GM18907 (cell line): ENCODE results near the gene SH3TC1.

Experiments
- ATAC-seq: cut with Tn5 transposase; IDR thresholded peaks from one replicate; pipeline ENCODE4 v1.9.1; 2021; ENCODE audit warnings: mild to moderate bottlenecking, moderate library complexity; ENCODE audit not compliant: unreplicated experiment

The SH3TC1 gene

GRCh38 chr4:8179771-8180170 is 19.3 kb upstream of the SH3TC1 start:
- no peak for ATAC-seq

- no peak for ATAC-seq
These were observed 18.6 kb upstream of the SH3TC1 start for GRCh38 chr4:8180310-8181093.

- no peak for ATAC-seq
These were observed 18.0 kb upstream of the SH3TC1 start for GRCh38 chr4:8181119-8181518.

DNA sequence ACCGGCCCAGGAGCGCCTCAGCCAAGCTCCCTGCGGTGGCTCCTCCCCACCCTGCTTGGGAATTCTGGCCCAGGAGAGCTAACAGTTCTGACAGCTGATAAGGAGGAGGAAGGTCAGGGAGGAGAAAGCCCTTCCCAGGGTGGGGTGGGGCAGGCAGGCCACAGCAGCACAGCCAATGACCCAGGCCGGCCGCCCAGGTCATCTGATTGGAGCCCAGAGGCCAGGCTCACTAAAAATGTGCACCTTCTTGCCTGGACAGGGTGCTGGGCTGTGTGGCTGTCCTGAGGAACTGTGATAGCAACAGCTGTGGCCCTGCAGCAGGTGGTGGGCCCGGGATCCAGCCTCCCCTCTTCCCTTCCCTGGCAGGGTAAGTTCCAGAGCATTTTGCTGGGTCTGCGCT is 17.2 kb upstream of the SH3TC1 start:
- ATAC-seq = no peak

GRCh38 chr4:8182294-8182693 is 16.8 kb upstream of the SH3TC1 start:
- ATAC-seq = no peak

DNA sequence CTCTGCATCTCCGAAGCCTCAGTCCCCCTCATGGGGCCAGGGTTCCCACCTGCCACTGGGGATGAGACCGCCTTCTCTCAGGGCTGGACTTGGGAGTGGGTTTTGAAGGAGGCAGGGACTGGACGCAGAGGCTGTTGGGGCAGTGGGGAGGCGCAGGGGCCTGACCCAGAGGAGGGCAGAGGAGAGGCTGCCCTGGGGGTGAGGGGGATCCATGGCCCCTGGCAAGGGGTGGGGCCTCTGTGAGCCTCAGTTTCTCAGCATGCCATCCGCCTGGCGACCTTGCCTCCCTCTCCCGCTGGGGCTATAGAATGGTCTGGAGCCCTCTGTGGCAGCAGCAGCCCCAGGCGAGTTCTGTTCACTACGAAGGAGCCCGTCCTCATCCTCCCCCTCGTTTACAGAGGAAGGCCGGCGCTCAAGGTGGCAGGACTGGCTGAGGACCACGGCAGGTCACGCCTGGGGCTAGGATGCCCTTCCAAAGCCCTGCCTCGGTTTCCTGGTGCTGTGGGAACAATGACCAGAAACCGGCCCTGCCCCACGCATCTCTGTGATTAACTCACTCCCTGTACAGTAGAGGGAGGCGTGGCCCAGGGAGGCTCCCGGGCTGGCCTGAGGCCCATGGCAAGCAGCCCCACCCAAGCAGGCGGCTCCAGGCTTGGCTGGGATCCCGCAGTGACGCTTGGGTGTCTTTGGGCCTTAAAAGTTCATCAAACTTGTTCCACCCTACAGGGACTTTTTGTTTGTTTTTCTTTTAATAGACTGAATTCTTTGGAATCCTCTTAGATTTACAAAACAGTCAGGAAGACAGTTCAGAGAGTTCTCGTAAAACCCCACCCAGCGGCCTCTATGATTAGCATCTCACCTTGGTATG is 16.0 kb upstream of the SH3TC1 start:
- no peak for ATAC-seq

DNA sequence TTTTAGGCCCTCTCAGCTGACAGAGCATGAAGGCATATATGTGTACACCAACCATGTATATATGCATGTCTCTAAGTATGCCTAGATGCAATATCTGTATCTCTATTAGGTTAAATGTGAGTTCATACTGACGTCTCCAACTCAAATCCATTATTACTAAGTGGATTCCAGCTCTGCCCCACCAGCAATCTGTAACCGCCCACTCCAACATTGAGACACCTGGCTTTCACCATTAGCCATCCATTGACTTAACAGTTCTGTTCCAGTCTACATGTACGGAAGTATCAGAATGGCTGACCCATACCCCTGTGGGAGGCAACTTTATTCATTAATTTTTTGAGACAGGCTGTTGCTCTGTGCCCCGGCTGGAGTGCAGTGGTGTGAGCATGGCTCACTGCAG is 15.0 kb upstream of the SH3TC1 start:
- no peak for ATAC-seq

GRCh38 chr4:8185295-8185694 is 13.8 kb upstream of the SH3TC1 start:
- ATAC-seq = no peak

- ATAC-seq = no peak
These were observed 13.2 kb upstream of the SH3TC1 start for GRCh38 chr4:8185930-8186329.

DNA sequence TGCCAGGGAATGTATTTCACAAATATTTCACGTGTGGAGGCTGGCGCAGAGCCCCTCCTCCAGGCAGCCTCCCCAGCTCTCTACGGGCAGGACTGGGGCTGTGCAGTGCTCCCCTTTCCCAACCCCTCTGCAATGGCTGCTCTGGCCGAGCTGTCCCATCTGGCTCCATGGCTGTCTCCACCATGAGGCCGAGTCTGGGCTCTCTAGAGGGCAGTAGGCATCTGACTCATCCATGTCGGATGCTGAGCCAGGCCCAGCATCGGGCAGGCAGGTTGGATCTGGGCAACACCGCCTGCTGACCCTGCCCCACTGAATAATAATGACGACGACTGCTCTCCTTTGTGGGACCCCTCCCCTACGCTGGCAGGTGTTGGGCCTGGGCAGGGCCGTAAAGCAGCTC is 11.0 kb upstream of the SH3TC1 start:
- no peak for ATAC-seq

DNA sequence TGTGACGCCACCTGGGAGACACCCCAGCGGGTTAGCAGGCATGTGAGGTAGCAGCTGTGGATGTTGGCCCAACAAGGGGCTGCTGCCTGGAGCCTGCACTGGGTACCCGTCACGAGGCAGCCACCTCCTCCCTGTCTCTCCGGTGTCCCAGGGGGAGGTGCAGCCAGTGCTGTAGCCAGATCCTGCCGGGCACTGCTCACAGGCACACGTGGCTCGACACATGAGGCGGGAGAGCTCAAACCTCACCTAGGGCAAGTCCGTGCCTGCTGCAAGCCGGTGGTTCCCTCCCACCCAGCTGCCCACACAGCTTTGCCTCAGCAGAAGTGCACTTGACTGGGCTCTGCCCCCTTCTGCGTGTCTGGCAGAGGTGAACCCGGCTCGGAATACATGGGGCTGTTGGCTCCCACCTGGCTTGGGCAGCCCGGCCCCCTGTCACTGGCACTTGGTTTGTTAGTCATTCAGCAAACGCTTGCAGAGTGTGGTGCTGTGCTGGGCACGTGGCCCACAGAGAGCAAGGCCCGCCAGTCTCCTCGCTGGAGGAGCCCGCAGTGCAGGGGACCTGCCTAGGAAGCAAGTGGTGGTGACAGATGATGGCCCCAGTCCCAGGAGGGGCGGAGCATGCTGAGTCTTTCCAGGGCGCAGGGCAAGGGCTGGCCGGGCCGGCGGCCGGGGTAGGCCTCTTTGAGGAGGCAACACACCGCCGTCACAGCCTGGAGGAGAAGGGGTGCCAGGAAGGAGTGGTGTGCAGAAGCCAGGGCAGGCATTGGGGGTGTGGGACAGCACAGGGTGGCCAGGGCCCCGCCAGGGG is 10.1 kb upstream of the SH3TC1 start:
- no peak for ATAC-seq

DNA sequence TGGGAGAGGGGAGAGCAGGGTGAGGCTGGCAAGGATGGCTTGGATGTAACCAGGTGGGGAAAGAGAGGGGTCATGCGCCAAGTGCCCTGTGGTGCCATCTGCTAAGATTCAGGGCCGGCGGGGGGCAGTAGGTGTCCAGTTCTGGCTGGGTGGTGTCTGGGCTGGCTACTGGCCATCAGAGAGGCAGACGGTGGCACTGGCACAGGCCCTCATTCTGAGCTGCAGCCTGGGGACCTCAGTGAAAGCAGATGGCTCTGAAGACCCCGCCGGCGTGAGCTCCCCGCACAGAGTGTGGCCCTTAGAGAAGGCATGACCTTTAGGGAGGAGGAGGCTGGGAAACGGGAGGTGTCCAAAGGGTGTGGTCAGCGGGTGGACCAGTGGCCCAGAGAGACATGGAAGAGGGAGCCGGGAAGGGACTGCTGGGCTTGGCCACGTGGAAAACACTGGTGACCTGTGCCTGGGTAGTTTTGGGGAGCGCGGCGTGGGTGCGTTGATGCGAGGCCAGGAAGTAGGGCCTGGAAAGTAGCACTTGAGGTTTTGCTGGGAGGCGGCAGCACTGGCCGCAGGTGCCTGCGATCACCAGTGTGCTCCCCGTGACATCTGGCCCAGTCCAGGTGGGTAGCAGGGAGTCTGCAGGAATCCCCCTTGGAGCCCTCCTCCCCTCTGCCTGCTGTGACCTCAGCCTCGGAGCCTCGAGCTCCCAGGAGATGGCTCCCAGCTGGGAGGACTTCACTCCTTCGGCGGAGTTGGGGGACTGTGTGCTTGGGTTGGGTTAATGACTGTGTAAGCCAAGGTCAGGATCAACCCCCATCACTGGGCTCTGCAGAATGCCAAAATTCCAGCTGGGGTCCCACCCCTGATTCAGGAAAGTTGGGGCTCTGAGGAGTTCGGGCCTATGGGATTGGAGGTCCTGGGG is 9.3 kb upstream of the SH3TC1 start:
- ATAC-seq = no peak

GRCh38 chr4:8191136-8191747 is 7.8 kb upstream of the SH3TC1 start:
- peak; percentile 35 for ATAC-seq

DNA sequence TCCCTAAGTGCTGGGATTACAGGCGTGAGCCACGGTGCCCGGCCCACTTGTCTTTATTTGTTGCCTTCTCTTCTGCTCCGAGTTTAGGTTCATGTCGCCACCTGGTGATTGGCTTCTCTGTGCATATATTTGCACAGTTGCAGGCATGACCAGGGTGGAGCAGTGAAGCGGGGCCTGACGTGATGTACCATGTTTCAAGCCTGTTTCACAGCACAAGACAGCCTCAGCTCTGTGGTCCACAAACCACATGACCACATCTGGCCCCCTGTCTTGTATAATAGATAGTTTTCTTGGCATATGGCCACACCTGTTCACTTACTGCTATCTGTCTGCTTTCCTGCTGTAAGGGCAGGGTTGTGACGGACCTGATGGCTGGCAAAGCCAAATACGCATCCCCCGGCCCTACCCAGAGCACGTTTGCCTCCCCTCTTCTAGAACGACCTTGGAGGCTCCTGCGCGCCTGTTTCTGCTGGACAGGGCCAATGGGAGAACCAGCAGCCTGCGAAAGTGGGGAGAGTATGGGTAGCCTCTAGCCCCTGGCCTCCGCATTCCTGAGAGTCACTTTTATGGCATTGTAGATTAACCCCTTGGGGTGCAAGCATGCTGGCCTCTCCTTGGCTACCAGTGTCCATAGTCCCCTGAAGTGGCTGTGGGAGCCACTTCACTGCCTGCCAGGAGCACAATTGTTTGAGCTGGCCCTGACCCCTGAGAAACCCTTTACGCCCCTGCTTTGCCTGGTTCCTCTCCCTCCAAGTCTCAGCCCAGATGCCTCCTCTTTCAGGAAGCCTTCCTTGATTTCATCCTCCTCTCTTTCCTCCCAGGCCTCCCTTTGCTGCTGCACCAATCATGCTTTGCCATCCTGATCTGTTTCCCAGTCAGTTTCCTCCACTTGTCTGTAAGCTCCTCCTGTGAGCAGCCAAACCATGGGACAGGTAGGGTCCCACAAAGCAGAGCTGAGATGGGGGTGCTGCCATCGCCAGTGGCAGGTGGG is 6.0 kb upstream of the SH3TC1 start:
- peak; percentile 87 for ATAC-seq

DNA sequence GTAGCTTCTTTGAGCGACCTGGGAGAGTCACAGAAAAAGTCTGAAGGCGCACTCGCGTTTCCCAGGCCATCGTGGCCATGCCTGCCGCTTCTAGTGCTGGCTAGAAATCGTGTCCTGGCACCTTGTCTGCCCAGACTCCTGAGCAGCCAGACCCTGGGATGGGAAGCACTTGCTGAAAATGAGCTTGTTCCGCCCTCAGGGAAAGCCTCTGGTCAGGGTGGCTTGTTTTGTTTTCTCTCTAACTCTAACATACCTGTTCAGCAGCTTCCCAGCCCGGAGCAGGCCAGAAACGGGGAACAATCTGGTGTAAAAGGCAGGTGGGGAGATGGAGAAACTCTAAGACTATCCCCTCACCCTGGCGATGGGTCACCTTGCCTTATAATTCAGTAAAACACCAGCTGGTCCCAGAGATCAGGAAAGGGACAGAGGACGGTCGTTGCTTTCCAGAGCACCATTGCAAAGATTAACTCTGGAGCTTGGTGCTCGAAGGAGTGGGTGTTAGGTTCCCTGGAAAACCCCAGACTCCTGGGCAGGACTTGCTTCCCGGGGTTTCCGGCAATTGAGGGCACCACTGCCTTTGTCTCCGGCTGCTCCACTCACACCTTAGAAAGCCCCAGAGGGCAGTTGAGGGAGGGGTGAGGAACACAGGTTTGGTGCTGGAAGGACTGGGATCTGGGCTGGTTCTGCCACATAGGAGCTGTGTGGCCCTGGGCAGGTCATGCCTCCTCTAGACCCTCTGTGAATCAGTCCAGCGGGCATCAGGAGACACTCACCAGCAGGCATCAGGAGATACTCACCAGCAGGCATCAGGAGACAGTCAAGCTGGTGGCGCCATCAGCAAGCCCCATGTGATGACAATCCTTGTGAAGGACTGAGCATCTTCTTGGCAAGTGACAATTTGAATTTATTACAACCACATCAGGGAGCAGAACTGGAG is 4.5 kb upstream of the SH3TC1 start:
- no peak for ATAC-seq

GRCh38 chr4:8195431-8195830 is 3.7 kb upstream of the SH3TC1 start:
- no peak for ATAC-seq

DNA sequence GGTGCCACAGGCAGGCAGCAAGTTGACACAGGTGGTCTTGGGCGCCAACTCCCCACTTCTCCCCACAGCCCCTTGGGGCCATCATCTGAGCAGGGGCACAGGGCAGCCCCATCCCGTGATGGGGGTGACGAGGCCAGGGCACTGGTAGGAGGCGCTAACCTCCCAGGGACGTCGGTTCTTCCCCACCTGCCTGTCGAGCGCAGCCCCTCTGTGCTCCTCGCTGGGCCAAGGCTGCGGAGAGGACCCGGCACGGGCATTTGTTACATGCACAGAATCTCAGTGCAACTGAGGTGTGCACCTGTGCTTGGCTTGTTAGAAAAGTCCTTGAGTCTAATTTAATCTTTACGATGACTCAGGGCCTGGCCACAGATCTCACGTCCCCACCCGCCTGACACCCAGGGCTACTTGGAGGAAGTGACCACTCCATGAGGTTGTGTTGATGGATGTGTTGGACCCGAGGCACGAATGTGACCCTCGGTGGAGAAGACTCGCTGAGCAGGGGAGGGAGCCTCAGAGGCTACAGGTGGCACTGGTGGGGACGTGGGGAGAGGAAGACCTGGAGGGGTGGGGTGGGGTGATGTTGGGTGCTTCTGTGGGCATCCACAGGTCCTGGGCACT is 3.1 kb upstream of the SH3TC1 start:
- ATAC-seq = no peak
